Activated effector memory CD4-positive, alpha-beta T cell treated with Interleukin-2 at 50 U/mL for 16 hours (primary cell): ENCODE measurements around the gene RNF31.
A peak's percentile ranks its signal among the peaks of the same experiment; 100 is the strongest.

Experiments used
- DNase-seq: peaks from one replicate; pipeline ENCODE4 v3.0.0-alpha.2; 2020

Gene RNF31

GRCh38 chr14:24160850-24161804 is 13.8 kb downstream of the RNF31 start, which contains the start of gene IRF9:
Gene IRF9, plus strand, starts transcription at chr14:24161265. Its CDS starts 880 bp downstream, at chr14:24162145.
- DNase-seq = peak; percentile 95

GRCh38 chr14:24162093-24162492 is 14.8 kb downstream of the RNF31 start:
- no peak for DNase-seq

DNA sequence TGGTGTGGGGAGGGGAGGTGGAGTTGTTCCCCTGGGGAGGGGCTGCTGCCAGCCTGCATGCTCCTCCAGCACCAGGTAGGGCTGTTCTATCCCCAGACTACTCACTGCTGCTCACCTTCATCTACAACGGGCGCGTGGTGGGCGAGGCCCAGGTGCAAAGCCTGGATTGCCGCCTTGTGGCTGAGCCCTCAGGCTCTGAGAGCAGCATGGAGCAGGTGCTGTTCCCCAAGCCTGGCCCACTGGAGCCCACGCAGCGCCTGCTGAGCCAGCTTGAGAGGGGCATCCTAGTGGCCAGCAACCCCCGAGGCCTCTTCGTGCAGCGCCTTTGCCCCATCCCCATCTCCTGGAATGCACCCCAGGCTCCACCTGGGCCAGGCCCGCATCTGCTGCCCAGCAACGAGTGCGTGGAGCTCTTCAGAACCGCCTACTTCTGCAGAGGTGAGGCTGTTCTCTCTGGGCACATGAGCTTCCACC is 17.3 kb downstream of the RNF31 start:
- DNase-seq = no peak

DNA sequence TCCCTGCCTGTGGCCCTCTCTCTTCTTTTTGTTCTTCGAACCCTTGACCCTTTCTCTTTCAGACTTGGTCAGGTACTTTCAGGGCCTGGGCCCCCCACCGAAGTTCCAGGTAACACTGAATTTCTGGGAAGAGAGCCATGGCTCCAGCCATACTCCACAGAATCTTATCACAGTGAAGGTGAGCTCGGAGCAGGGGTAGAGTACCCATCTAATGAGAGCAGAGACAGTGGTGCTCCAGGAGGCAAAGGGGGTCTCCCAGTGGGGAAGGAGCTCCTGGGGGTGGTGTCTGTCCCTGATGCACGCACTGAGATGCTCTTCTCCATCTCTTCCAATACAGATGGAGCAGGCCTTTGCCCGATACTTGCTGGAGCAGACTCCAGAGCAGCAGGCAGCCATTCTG is 18.5 kb downstream of the RNF31 start:
- no peak for DNase-seq

- DNase-seq = no peak
Measured at GRCh38 chr14:24167469-24168114, 20.3 kb downstream of the RNF31 start.

DNA sequence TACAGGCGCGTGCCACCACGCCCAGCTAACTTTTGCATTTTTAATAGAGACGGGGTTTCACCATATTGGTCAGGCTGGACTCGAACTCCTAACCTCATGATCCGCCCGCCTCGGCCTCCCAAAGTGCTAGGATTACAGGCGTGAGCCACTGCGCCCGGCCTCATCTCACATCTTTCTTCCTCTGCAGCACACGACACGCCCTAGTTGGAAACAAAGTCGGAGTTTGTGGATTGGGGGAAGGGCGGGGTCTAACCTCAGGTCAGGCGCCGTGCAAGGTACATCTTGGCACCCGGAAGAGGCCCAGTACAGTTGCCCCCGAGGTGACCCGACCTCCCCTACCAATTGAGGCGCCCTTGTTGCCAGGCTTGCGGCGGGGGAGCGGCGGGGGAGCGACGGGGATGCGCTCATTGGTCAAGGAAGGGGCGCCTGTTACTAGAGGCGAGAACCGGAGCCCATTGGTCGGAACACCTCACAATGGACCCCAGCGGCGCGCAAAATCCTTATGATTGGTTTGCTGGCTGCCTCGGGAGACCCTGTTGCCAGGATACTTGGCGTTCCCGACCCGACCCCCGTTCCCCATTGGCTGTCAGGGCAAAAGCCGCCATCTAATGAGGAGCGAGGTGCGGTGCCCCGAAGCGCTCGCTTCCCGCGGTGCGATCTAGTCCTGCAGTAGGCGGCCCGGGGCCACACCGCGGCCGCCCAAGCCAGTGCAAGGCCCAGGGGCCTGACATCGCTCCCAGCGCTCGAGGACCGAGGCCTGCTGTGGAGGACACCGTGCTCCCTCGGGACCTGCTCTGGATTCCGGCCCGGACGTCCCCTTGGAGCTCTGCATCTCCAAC is 24.3 kb downstream of the RNF31 start, which contains the start of gene REC8:
TSS of gene REC8 (plus strand) at position 659 of the 839 bp plus-strand sequence. CDS start 473 bp downstream, outside the sequence.
- DNase-seq = peak; percentile 63

GRCh38 chr14:24172261-24172860 is 25.1 kb downstream of the RNF31 start:
- DNase-seq = no peak

DNA sequence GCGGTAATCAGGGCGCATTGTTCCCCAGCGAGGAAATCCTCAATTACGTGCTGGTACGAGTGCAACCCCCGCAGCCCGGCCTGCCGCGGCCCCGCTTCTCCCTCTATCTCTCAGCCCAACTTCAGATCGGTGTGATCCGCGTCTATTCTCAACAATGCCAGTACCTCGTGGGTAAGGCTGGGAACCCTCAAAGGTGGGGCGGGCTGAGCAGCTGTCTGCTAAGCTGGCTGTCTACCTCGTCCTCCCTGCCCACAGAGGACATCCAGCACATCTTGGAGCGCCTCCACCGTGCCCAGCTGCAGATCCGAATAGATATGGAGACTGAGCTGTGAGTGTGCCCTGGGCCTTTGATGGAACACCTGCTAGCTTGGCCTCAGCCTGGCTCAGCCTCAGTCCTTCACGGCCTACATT is 25.6 kb downstream of the RNF31 start:
- no peak for DNase-seq

DNA sequence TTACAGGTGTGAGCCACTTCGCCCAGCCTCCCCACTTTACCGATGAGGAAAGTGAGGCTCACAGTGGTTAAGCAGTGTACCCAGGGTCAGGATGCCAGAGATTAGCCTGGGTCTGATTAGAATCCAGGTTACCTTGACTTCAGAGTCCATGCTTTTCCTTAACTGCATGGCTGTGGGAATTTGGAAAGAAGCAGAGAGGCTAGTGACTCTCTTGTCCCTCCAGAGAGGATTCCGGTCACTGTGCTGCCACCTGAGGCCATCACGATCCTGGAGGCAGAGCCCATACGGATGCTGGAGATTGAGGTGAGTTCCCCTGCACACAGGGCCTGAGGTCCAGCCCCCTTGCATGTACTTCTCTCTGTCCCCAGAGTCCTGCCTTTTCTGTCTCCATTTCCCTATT is 29.3 kb downstream of the RNF31 start:
- no peak for DNase-seq

GRCh38 chr14:24177041-24177825 is 29.9 kb downstream of the RNF31 start:
- DNase-seq = no peak

DNA sequence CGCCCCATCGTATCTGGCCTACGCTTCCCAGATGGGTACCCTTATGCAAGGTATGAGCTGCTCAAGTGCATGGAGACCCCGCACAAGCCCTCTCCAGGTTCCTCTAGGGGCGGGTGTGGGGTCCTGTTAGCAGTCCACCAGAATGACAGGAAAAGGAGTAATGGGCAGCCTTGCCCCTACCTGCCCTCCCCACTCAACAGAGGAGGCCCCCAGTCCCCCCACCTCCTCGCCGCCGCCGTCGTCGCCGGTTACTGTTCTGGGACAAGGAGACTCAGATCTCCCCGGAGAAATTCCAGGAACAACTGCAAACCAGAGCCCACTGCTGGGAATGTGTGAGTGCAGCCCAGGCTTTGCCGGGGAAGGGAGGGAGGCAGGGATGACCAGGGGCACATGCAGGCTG is 30.6 kb downstream of the RNF31 start:
- no peak for DNase-seq

DNA sequence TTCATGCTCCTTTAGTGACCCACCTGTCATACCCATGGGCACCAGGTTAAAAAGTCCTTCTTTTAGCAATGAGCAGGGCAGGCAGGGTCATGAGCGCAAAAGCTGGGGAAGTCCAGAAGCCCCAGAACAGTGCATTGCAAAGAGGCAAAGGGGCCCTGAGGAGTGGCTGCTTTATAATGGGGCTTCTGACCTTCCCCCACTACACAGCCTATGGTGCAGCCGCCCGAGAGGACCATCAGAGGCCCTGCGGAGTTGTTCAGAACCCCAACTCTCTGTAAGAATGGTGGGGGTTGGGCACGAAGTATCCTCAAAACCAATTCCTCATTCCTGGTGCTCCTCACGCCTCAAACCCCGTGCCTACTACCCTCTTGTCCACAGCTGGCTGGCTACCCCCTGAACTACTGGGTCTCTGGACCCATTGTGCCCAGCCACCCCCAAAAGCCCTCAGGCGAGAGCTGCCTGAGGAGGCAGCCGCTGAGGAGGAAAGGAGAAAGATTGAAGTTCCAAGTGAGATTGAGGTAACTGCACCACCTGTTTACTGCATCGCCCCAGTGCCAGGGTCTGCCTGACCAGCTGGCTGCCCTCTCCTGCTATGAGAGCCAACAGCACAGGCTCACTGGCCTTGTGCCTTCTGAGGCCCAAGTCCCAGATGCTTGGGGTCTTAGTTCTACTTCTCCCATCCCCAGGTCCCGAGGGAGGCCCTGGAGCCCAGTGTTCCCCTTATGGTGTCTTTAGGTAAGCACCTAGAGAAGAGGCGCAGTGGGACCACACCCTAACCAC is 31.3 kb downstream of the RNF31 start:
- no peak for DNase-seq

- DNase-seq = no peak
Measured at GRCh38 chr14:24179294-24179960, 32.1 kb downstream of the RNF31 start.

DNA sequence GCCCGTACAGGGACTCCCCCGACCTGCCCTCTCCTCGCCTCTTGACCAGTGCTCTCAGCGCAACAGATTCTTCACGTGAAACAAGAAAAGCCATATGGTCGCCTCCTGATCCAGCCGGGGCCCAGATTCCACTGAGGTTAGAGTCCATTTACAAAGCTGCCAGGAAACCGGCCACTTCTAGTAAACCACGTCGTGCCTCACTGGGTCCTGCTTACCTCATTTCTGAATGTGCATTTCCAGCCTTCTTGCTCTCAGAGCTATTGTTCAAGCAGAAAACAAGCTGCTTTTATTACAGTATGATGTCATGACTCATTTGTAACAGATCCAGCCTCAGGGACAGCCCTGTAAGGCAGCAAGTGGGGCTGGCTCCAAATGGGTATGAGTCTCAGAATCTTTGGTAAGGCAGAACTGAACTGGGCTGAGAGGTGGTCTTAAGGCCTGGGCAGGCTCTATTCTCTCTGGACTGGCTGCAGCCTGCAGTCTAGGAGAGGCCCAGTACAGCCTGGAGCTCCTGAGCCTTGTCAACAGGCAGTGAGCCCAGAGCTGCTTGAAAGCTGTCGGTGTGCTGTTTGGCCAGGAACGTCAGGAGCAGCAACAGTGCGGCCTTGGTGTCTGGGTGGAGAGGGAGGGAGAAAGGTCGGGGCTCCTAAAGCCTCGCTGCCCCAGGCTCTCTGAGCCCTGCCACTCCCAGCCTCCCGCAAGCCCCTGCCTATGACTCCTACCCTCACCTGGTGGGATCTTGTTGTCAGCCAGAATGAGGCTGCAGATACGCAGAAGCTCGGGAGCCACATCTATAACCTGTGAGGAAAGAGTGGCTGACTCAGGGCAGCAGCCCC is 32.9 kb downstream of the RNF31 start:
- DNase-seq = no peak

DNA sequence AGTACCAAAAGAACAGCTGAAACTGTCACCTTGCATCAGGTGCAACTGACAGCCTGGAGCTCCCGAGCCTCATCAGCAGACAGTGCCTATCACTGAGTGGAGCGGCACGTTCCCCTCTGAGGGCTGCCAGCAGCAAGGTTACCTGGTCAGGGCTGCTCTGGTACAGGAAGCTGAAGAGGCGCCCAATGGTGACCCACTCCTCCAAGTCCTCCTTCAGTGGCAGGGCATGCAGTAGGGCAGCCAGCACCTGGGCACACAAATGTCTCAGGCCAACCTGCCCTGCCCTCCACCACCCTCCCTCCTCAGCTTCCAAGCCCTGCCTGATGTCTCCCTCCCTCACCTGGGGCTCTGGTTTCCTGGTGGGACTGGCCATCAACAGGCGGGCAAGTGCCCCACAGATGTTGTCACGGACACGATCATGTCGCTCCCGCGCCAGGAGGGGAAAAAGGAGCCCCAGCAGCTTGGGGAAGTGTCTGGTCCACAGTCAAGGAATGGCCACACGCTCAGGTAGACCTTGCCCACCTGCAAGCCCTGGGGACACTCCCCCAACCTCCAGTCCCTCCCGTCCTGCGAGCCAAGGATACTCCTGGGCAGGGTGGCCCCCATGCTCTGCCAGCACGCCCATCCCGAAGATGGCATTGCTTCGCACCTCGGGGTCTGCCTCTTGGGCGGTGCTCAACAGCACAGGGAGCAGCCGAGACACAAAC is 34.2 kb downstream of the RNF31 start:
- DNase-seq = no peak

- DNase-seq = no peak
Measured at GRCh38 chr14:24182110-24182882, 35.0 kb downstream of the RNF31 start.

GRCh38 chr14:24183014-24183481 is 35.8 kb downstream of the RNF31 start:
- DNase-seq = no peak
